Activated naive CD4-positive, alpha-beta T cell treated with anti-CD3 and anti-CD28 coated beads, Interleukin-2, amount 50 U/mL, for 16 hours (primary cell): Measurements from ENCODE around the gene PPP2R5D.
"Not testable (repeated sequence)": the region's sequence is repeated elsewhere in the genome, so short reads cannot be mapped to it uniquely, and the experiment has no call there.

Experiments
- DNase-seq: peaks from one replicate; pipeline ENCODE4 v3.0.0-alpha.2; 2020

PPP2R5D gene

DNA sequence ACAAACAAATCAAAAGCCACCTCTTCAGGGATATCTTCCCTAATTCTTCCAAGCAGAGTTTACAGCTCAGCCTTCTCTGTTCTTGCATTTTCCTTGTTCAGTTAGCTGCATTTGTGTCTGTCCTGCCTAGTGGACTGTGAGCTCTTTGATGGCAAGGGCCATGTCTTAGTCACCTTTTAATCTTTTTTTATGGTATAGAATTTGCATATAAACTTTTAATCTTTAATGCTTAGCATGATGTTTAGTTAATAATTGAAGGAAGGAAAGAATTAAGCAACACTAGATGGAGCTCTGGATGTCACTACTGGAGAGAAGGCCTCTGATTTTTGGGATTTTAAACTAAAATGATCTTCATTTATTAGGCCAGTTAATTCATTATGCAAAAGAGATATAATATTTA lies 12.1 kb downstream of the PPP2R5D start:
- no peak for DNase-seq

DNA sequence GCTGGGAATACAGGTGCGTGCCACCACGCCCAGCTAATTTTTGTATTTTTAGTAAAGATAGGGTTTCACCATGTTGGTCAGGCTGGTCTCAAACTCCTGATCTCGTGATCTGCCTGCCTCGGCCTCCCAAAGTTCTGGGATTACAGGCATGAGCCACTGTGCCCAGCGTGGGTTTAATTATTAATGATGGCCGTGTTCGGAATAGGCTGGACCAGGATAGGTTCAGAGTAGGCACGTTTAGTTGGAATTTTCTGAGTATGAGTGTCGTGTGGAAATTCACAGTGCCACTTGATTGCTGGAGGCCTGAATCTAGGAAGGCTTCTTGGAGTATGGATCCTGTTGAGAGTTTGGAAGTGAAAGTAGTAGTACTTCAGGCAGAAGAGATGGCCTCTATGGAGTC lies 13.8 kb downstream of the PPP2R5D start:
- not testable (repeated sequence) for DNase-seq

DNA sequence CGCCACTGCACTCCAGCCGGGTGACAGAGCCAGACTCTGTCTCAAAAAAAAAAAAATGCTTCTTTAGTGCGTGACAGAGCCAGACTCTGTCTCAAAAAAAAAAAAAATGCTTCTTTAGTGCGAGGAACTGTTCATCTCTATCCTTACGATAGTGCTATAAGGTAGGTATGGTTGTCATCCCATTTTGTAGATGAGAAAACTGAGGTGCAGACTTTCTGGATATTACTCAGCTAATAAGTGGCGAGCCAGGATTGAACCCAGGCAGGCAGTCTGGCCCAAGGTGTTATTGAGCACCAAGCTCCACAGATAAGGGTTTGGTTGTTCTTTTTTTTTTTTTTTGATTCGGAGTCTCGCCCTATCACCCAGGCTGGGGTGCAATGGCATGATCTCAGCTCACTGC lies 17.5 kb downstream of the PPP2R5D start:
- no peak for DNase-seq

DNA sequence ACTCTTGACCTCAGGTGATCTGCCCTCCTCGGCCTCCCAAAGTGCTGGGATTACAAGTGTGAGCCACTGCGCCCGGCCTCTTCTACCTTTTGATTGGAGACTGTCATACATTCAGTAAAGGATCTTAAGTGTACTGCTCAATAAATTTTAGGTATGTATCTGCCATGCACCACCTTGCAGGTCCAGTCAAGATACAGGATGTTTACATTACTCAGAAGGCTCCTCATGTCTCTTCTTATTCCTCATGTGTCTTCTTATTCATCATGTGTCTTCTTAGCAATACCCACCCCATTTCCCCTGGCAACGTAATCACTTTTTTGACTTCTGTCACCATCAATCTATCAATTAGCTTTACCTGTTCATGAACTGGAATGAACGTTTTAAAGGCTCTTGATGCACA lies 21.5 kb downstream of the PPP2R5D start:
- DNase-seq = no peak

DNA sequence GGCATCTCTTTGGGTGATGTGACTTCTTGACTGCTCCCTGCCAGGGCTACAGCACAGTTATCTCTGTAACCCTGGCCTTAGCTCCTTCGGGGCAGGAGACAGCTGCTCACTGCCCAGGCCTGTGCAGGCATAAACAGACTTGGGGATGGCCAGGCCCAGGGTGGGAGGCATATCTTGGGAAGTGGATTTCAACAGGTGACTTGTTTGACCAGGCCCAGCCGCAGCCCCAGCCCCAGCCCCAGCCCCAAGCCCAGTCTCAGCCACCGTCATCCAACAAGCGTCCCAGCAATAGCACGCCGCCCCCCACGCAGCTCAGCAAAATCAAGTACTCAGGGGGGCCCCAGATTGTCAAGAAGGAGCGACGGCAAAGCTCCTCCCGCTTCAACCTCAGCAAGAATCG lies 21.9 kb downstream of the PPP2R5D start:
- no peak for DNase-seq

DNA sequence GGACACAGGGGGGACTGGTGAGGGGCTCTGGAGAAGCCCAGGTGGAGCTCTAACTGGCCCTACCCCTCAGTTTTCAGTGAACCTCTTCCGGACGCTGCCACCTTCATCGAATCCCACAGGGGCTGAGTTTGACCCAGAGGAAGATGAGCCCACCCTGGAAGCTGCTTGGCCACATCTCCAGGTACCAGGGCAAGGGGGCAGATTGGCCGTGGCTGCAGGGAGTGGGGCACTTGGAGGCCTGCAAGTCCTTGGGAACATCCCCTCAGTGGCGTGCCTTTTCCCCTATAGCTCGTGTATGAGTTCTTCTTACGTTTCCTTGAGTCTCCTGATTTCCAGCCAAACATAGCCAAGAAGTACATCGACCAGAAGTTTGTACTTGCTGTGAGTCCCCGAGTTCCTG lies 22.8 kb downstream of the PPP2R5D start:
- DNase-seq = no peak

DNA sequence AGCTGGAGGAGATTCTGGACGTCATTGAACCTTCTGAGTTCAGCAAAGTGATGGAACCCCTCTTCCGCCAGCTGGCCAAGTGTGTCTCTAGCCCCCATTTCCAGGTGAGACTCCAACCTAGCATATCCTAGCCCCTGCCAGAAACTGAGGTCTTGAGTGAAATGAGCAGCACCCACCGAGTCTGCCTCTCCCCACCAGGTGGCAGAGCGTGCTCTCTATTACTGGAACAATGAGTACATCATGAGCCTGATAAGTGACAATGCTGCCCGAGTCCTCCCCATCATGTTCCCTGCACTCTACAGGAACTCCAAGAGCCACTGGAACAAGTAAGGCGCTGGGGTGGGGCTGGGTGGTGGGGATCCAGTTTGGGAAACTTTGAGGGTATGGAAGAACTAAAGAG lies 24.8 kb downstream of the PPP2R5D start:
- DNase-seq = peak; percentile 49

DNA sequence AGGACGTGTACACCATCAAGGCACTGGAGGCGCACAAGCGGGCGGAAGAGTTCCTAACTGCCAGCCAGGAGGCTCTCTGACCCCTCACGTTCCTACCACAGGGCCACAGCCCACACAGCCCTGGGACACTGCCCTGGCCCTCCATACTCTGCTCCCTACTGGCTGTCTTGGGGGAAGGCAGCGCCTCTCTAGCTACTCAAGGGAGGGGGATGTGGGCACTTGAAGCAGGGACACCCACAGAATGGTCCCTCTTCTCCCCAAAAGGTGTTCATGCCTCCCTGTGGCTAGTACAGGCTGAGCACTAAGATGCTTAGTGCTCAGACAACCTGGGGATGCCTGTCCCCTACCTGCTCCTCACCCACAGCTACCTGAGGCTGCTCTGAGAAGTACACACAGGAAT lies 26.8 kb downstream of the PPP2R5D start:
- DNase-seq = no peak

DNA sequence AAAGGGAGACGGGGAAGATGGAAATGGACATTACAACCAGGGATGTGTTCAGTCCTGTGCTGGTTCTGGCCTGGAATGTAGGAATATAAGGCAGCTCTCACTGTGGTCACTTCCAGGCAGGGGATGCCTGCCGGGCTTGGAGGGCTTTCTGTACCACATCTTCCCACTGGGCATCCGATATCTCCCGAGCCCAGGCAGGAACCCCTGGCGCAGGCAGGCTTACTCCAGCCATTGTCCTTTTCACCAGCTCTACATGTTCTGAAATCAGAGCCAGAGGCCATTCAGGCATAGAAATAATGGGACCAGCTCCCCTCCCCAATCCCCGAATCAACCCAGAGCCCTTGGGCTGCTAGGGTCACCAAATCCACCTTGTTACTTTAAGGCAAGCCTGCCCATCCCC lies 28.0 kb downstream of the PPP2R5D start:
- no peak for DNase-seq

DNA sequence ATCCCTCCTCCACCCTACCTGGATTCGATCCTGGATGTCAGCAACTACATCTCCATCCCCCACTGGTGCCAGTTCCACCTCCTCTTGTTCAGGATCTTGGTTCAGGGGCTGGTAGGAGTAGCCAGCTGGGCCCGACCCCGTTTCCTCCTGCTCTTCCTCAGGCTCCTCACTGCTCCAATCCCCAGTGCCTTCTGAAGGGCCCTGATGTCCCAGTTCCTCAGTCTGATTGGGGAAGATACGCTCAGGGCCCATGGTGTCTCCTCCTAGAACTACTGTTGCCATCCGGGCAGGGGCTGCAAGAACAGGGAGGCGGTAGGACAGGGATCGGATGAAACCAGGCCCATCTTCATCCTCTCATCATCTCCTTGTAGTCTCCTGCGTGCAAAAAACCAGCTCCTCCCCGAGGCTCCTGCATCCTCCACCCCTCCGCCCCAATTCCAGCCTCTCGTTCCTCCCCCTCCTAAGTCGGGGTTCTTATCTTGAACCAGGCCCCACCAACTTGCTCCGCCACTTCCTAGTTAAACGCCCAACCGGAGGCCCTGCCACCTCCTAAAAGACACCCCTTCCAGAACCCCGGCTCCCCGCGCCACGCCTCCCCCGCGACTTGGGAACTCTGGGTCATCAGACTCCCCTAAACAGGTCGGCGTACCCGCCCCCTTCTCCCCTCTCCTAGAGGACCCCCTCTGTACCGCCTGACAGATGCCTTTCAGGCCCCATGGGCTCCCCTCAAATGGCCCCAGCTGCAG lies 28.9 kb downstream of the PPP2R5D start:
- no peak for DNase-seq

DNA sequence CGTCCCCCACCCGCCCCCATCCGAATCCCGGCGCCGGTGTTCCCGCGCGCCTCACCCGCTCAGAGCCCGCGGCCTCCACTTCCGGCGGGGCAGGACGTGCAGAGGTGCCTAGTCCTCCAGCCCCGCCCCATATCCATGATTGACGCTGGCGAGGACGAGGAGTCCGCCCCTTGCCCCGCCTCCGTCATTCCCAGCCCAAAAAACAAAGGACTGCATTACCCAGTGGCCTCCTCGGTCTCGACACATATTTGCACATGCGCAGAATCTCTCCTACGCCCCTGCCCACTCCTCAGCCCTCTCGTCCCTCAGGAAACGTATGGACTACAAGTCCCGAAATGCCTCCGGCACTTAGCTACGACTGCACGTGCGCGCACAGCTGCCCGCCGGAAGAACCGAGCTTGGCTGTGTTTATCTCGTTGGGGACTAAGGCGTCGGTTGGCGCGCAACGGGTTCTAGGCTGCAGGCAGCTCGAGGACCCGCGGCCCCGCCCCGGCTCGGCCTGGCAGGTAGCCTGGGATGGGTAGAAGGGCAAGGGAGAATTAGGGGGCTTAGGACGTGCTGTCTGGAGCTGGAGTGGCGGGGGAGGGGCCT lies 29.6 kb downstream of the PPP2R5D start, which contains the start of the genes KLHDC3 and MEA1:
TSS of gene KLHDC3 (plus strand) at position 407 of the 591 bp plus-strand sequence. CDS start 2,944 bp downstream, outside the sequence.
TSS of gene MEA1 (minus strand) at position 104 of the 591 bp plus-strand sequence. CDS start 133 bp downstream, outside the sequence.
- DNase-seq = peak; percentile 99

DNA sequence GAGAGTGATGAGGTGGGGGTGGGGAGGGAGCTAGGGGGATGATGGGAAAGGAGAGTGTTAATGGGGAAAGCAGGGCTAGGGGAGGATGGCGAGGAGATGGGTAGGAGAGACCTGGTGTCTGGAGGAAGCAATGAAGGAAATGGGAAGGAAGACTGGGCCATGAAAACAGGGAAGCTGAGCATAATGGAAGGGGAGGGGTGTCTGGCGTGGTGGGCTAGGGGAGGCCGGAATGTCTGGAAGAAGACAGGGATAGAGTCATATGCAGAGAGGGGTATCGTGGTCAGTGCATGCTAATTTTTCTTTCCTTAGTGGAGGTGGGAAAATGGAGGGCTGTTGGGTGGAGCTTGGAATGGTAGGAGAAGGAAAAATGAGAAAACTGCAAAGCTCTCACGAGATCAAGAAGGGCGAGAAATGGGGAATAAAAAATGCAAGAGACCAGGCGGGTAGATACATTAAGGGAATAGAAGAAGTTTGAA lies 30.1 kb downstream of the PPP2R5D start:
- DNase-seq = no peak

DNA sequence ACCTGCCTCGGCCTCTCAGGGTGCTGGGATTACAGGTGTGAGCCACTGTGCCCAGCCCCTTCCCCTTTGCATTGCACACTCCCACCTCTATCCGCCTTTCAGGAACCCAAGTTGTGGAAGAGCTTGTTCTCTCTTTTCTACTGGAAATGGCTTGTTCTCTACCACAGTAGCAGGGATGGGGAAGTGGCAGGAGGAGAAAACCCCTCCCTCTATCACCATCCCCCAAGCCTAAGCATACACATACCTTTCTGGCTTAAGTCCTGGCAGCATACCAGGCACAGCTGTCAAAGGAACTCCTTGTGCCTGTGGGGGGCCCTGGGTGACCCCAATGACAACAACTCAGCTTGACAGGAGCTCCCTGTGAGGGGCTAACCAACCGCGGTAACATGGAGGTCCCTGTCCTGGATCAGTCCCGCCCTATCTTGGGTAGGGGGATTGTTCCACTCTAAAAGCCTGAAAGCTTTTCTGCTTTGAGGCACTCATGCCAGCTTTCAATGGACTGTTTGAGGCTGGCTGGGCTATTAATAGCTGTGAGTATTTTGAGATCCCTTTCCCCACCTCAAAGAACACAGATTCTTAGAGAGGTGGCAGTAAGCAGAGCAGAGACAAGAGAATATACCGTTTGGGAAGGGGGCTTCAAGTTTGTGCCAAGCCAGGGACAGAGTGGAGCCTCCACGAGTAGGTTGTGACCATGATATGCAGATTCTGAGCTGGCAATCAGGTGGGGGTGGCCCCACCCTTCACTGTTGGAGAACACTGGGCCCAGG lies 32.0 kb downstream of the PPP2R5D start:
- no peak for DNase-seq

DNA sequence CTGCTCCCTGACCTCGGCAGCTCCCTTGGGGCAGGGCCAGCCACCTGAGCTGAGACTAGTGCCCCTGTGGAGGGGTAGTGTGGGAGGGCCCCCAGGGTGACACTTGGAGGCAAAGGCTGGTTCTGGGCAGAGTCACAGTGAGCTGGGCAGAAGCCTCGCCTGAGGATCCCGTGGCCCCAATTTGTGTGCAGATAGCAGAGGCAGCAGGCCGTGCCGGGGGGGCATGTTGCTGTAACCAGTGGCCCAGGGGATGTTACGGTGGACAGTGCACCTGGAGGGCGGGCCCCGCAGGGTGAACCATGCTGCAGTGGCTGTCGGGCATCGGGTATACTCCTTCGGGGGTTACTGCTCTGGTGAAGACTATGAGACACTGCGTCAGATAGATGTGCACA lies 32.6 kb downstream of the PPP2R5D start:
- DNase-seq = no peak

DNA sequence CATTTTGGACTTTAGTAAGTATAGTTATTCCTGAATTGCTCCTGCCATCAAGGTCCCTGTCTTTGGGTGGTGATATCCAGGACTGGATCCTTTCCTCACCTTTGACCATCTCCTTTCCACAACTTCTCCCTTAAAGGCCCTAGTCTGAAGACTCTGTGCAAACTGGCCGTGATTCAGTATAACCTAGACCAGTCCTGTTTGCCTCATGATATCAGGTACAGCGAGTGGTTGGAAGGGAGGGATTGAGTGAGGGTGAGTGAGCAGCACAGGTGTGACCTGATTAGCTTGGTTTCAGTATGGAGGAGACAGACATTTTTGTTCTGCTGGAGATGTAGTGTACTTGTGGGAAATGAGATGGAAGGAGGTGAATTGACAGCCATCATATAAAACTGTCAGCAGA lies 34.8 kb downstream of the PPP2R5D start:
- DNase-seq = no peak

DNA sequence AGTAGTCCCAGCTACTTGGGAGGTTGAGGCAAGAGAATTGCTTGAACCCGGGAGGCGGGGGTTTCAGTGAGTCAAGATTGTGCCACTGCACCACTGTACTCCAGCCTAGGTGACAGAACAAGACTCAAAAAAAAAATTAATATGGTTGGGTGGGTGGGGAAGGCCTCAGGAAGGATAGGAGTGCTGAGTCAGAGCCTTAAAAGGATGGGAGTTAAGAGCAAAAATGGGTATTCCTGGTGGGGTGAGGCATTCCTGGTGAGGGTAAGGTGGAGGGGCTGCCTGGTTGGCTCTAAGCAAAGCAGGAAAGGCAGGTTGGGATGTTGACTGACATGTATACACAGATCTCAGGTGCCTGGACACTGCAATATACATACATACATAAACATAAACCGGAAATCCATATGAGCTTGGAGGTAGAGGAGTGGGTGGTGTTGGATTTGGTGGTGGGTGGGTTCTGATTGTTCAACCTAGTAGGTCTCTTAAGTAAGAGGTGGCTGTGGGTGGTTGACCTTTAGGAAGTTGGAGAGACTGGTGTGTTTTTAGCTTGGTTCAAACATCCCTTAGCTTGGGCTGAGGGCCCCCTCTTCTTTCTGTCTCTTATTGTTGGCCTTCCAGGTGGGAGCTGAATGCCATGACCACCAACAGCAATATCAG lies 35.8 kb downstream of the PPP2R5D start:
- no peak for DNase-seq

DNA sequence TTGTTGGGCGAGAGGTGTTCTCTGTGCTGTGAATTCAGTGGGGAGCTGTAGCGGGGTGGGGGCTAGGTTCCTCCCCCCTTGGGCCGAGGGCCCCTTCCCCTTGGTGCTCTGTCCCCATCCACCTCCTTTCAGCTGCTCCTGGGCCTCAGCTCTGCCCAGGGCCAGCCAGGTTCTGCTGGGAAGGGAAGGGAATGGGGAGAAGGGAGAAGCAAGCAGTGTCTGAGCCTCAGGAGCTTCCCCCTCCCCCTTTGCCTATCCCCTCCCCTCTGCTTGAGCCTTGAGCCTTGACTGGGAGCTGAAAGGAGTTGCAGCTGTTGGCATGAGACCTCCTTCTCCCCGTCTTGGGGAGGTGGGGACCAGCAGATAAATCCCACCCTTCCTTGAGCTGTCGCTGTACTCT lies 36.5 kb downstream of the PPP2R5D start:
- no peak for DNase-seq

DNA sequence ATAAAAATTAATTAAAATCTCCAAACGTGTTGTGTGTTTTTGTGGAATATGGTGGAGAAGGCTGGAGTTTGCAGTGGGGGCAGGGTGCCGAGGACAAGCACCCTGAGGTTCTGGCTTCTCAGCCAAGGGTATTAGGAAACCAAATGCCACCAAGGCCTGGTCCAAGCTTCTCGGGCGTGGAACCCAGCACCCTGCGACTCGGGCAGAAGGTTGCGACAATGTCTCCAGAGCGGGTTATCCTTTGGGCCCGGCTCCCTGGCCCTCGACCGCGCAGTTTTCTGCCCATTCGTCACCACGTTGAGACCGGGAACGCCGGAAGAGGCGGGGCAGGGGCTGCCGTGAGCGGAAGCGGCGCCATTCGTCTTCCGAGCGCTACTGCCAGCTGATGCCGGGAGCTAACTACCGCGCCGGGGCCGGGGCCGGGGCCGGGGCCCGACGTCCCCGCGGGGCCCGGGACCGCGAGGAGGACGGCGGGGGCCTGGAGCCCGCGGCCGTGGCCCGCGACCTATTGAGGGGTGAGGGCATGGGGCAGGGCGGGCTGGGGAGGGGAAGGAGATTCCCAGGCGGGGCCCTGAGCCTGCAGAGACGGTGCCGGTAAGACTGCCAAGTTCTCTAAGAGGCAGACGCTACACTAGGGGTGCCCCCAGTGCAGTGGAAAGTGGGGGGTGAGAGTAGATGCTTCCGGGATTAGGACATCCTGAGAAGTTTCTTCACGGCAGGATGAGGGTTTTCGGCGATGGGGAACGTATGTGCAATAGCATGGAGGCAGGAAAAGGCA lies 37.1 kb downstream of the PPP2R5D start, which contains the start of gene RRP36:
TSS of gene RRP36 (plus strand) at position 354 of the 778 bp plus-strand sequence. CDS start at position 386, 32 bp downstream.
- peak; percentile 80 for DNase-seq

DNA sequence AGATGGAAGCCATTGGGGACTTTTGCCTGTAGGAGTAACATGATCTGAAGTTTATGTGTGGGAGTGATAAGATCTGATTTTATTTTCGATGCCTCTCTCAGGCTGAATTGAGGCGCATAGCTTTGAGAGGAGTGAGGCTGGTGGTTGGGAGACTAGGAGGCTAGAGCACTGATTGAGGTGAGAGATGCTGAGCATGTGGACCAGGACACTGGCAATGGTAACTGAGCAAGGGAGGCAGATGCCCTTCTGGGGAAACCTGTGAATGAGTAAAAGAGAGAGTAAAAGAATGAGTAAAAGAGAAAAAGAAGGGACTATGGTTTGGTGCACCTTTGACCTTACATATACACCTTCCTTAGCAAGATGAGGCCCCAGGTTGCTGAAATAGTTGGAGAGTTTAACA lies 40.1 kb downstream of the PPP2R5D start:
- DNase-seq = no peak

DNA sequence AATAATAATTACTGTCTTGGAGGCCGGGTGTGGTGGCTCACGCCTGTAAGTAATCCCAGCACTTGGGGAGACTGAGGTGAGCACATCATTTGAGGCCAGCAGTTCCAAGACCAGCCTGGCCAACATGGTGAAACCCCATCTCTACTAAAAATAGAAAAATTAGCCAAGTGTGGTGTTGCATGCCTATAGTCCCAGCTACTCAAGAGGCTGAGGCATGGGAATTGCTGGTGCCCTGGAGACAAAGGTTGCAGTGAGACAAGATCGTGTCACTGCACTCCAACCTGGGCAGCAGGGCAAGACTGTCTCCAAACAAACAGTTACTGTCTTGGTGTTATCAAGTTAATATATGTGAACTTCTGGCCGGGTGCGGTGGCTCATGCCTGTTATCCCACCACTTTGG lies 42.0 kb downstream of the PPP2R5D start:
- DNase-seq = no peak

DNA sequence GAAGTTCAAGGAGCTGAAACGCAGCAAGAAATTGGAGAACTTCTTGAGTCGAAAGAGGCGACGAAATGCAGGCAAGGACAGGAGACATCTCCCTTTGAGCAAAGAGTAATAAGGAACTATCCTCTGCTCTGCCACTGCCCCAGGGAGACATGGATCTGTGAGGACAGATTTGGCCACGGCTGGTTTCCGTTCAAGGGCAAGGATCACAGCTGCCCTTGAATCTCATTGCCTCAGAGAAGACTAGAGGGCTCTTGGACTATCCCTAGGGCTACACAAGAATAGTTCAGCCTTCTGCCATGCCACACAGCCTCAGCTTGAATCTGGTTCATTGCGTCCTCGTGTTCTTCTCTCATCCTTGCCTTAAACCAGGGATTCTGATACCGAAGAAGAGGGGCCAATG lies 44.8 kb downstream of the PPP2R5D start:
- no peak for DNase-seq

DNA sequence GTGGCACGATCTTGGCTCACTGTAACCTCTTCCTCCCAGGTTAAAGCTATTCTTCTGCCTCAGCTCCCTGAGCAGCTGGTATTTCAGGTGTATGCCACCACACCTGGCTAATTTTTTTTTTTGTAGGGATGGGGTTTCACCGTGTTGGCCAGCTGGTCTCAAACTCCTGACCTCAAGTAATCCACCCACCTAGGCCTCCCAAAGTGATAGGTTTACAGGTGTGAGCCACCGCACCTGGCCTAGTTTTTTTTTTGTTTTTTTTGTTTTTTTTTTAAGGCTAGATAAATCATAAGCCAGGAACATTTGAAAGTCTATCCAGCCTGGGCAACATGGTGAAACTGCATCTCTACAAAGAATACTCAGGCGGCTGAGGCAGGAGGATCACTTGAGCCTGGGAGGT lies 48.0 kb downstream of the PPP2R5D start:
- no peak for DNase-seq
